ENCODE results near the gene OR9A2. TPM values are rescaled to one million over a fixed set of nuclear protein-coding genes. Genes with fewer than 3 reads are reported as not detected.

OR9A2 gene
- 0.30 TPM in 1 of 2 replicates, not detected in the other for total RNA-seq

DNA sequence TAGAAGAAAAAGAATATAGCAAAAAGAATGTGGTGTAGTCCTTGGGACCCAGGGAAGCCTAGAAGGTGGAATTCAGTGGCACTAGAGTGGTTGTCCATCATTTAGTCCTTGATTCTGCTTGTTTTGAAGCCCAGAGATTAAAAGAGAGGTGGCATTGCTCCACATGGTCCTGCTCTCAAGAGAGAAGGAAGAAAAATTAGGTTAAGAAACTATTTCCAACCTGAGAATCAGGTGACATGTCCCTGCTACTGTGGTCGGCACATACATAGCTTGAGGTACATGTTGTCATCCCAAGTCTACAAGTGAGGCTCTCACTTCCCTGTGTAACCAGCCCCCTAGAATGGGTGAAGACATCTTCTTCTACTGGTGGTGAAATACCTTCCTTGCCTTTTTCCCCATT, at the start of gene OR9A2:
Gene OR9A2 (minus strand): TSS at position 101 of the 400 bp plus-strand sequence. CDS start 0 bp downstream, at position 101.
- H3K27me3 Mint-ChIP-seq (ENCODE audit: low read depth): peaks cover 10% of the 10 kb centered on the region
- H3K4me3 Mint-ChIP-seq (ENCODE audit: low read depth): no peak within 1 kb of the TSS
- no peaks in the 10 kb centered on the region for H3K4me1 Mint-ChIP-seq (ENCODE audit: low read depth)
- H3K9me3 Mint-ChIP-seq: no peaks in the 10 kb centered on the region
- H3K36me3 Mint-ChIP-seq (ENCODE audit: low read depth): no peaks in the 10 kb centered on the region
- H3K27ac Mint-ChIP-seq: no peak within 1 kb of the TSS
- intact Hi-C loops (cut with micrococcal nuclease): no loop called here
- no peak for DNase-seq (ENCODE audit: low spot score)

DNA sequence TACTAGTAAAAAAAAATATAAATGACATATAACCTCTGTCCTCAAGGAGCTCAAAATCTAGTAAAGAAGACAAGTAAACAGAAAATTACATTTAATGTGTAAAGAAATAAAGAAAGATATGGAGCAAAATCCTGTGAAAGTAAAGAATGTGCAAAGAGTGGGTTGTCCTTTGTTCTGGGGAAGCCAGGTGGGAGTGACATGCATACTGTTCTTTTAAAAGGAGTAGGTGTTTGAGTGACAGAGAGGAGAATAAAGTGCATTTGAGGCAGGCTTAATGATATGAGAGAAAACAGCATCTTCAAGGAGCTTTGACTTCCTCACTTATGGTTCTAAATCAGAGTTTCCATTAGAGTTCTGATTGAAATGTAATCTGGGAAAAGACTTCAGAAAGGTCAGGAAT, 47.2 kb upstream of the OR9A2 start:
- no peak for DNase-seq (ENCODE audit: low spot score)
- peaks cover 4% of the 10 kb centered on the region for H3K27me3 Mint-ChIP-seq (ENCODE audit: low read depth)
- intact Hi-C loops (cut with micrococcal nuclease): no loop called here
- no peaks in the 10 kb centered on the region for H3K4me1 Mint-ChIP-seq (ENCODE audit: low read depth)
- H3K9me3 Mint-ChIP-seq: no peaks in the 10 kb centered on the region
- no peaks in the 10 kb centered on the region for H3K36me3 Mint-ChIP-seq (ENCODE audit: low read depth)
- no peak overlapping the region for H3K4me3 Mint-ChIP-seq (ENCODE audit: low read depth)
- H3K27ac Mint-ChIP-seq: no peak overlapping the region

- intact Hi-C loops (cut with micrococcal nuclease): no loop called here
- Mint-ChIP-seq H3K9me3 (no peaks in the 10 kb centered on the region), H3K4me1 (ENCODE audit: low read depth) (no peaks in the 10 kb centered on the region), H3K27ac (no peak overlapping the region), H3K4me3 (ENCODE audit: low read depth) (no peak overlapping the region), H3K27me3 (ENCODE audit: low read depth) (peaks cover 2% of the 10 kb centered on the region), H3K36me3 (ENCODE audit: low read depth) (no peaks in the 10 kb centered on the region)
- DNase-seq (ENCODE audit: low spot score): no peak
Observed at GRCh38 chr7:143073556-143073955, 46.6 kb upstream of the OR9A2 start.

- intact Hi-C loops (cut with micrococcal nuclease): no loop called here
- Mint-ChIP-seq H3K4me1 (ENCODE audit: low read depth) (no peaks in the 10 kb centered on the region), H3K27me3 (ENCODE audit: low read depth) (no peaks in the 10 kb centered on the region), H3K36me3 (ENCODE audit: low read depth) (no peaks in the 10 kb centered on the region), H3K4me3 (ENCODE audit: low read depth) (no peak overlapping the region), H3K9me3 (no peaks in the 10 kb centered on the region), H3K27ac (no peak overlapping the region)
- DNase-seq (ENCODE audit: low spot score): no peak
Observed at GRCh38 chr7:143069912-143070500, 43.1 kb upstream of the OR9A2 start.

GRCh38 chr7:143068446-143068845, 41.5 kb upstream of the OR9A2 start:
- intact Hi-C loops (cut with micrococcal nuclease): no loop called here
- no peak overlapping the region for H3K4me3 Mint-ChIP-seq (ENCODE audit: low read depth)
- no peaks in the 10 kb centered on the region for H3K36me3 Mint-ChIP-seq (ENCODE audit: low read depth)
- no peaks in the 10 kb centered on the region for H3K27me3 Mint-ChIP-seq (ENCODE audit: low read depth)
- DNase-seq (ENCODE audit: low spot score): no peak
- no peaks in the 10 kb centered on the region for H3K4me1 Mint-ChIP-seq (ENCODE audit: low read depth)
- H3K27ac Mint-ChIP-seq: no peak overlapping the region
- no peaks in the 10 kb centered on the region for H3K9me3 Mint-ChIP-seq

GRCh38 chr7:143063741-143064140, 36.8 kb upstream of the OR9A2 start:
- Mint-ChIP-seq H3K27ac (no peak overlapping the region), H3K4me3 (ENCODE audit: low read depth) (no peak overlapping the region), H3K9me3 (no peaks in the 10 kb centered on the region)

GRCh38 chr7:143055754-143056153, 28.8 kb upstream of the OR9A2 start:
- H3K27me3 Mint-ChIP-seq (ENCODE audit: low read depth): no peaks in the 10 kb centered on the region
- no peaks in the 10 kb centered on the region for H3K4me1 Mint-ChIP-seq (ENCODE audit: low read depth)
- H3K9me3 Mint-ChIP-seq: no peaks in the 10 kb centered on the region
- H3K27ac Mint-ChIP-seq: no peak overlapping the region
- H3K36me3 Mint-ChIP-seq (ENCODE audit: low read depth): no peaks in the 10 kb centered on the region
- intact Hi-C loops (cut with micrococcal nuclease): no loop called here
- H3K4me3 Mint-ChIP-seq (ENCODE audit: low read depth): no peak overlapping the region
- no peak for DNase-seq (ENCODE audit: low spot score)

More at GRCh38 chr7:143063741-143064140, 36.8 kb upstream of the OR9A2 start:
- intact Hi-C loops (cut with micrococcal nuclease): no loop called here
- no peak for DNase-seq (ENCODE audit: low spot score)
- H3K4me1 Mint-ChIP-seq (ENCODE audit: low read depth): no peaks in the 10 kb centered on the region
- no peaks in the 10 kb centered on the region for H3K27me3 Mint-ChIP-seq (ENCODE audit: low read depth)
- no peaks in the 10 kb centered on the region for H3K36me3 Mint-ChIP-seq (ENCODE audit: low read depth)

DNA sequence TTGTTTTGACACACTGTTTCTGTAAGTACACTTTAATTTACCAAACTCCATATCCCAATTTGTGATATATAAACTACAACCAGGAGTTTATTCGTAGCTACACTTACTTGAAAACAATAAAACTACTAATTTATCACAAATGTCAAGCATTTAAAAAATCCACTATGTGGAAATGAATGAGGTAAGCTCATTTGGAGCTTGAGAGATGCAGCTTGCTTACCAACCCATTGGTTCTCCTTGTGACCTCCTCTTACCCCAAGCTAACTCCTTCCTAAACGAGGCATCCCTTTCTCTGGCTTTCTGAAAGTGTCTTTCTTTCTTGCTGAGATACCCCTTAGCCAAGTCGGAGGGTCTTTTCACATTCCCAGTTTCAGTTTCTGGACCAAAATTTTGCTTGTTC, 27.7 kb upstream of the OR9A2 start:
- intact Hi-C loops (cut with micrococcal nuclease): no loop called here
- Mint-ChIP-seq H3K27me3 (ENCODE audit: low read depth) (no peaks in the 10 kb centered on the region), H3K9me3 (no peaks in the 10 kb centered on the region), H3K4me3 (ENCODE audit: low read depth) (no peak overlapping the region), H3K27ac (no peak overlapping the region), H3K36me3 (ENCODE audit: low read depth) (no peaks in the 10 kb centered on the region), H3K4me1 (ENCODE audit: low read depth) (no peaks in the 10 kb centered on the region)
- no peak for DNase-seq (ENCODE audit: low spot score)

DNA sequence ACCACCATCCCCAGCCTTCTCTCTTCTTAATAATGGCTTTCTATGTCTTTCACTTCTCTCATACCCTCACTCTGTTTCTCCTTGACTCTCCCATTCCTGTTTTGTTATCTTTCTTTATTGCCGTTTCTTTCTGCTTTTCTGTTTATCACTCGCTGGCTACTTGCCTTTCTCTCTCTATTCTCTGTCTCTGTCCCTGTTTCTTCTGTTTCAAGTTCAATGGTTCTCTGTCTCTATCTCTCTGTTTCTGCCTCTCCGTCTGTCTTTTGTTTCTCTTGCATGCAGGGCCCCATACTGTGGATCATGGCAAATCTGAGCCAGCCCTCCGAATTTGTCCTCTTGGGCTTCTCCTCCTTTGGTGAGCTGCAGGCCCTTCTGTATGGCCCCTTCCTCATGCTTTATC, 25.1 kb upstream of the OR9A2 start, which contains the start of gene OR6V1:
Gene OR6V1 (plus strand): TSS at position 301 of the 400 bp plus-strand sequence. CDS start 0 bp downstream, at position 301.
- DNase-seq (ENCODE audit: low spot score): no peak
- Mint-ChIP-seq H3K36me3 (ENCODE audit: low read depth) (no peaks in the 10 kb centered on the region), H3K4me3 (ENCODE audit: low read depth) (no peak within 1 kb of the TSS), H3K27ac (no peak within 1 kb of the TSS), H3K4me1 (ENCODE audit: low read depth) (no peaks in the 10 kb centered on the region), H3K27me3 (ENCODE audit: low read depth) (no peaks in the 10 kb centered on the region), H3K9me3 (no peaks in the 10 kb centered on the region)
- intact Hi-C loops (cut with micrococcal nuclease): no loop called here

DNA sequence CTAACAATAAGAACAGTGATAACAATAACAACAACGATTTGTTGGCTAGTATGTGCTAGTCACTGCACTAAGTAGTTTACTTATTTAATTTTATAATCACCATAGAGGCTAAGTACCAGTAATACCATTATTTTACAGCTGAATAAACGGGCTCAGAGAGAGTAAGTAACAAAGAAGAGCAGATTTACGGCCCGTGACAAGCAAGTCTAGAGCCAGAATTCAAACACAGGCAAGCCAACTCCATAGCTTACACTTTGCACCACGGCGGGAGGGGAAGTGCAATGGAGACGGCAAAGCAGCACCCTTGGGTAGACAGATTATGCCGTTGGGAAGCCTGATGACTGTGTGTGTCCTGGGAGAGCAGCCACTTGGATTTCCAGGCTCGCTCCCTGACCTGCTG, 24.0 kb upstream of the OR9A2 start:
- H3K36me3 Mint-ChIP-seq (ENCODE audit: low read depth): no peaks in the 10 kb centered on the region
- peaks cover 3% of the 10 kb centered on the region for H3K27me3 Mint-ChIP-seq (ENCODE audit: low read depth)
- no peak overlapping the region for H3K27ac Mint-ChIP-seq
- no peak overlapping the region for H3K4me3 Mint-ChIP-seq (ENCODE audit: low read depth)
- H3K9me3 Mint-ChIP-seq: no peaks in the 10 kb centered on the region
- intact Hi-C loops (cut with micrococcal nuclease): no loop called here
- no peak for DNase-seq (ENCODE audit: low spot score)
- peaks cover under 1% of the 10 kb centered on the region for H3K4me1 Mint-ChIP-seq (ENCODE audit: low read depth)

- DNase-seq (ENCODE audit: low spot score): no peak
- intact Hi-C loops (cut with micrococcal nuclease): no loop called here
- H3K4me1 Mint-ChIP-seq (ENCODE audit: low read depth): peaks cover 2% of the 10 kb centered on the region
- H3K36me3 Mint-ChIP-seq (ENCODE audit: low read depth): no peaks in the 10 kb centered on the region
- H3K27me3 Mint-ChIP-seq (ENCODE audit: low read depth): peaks cover 3% of the 10 kb centered on the region
- H3K9me3 Mint-ChIP-seq: no peaks in the 10 kb centered on the region
- no peak overlapping the region for H3K4me3 Mint-ChIP-seq (ENCODE audit: low read depth)
- H3K27ac Mint-ChIP-seq: no peak overlapping the region
Observed at GRCh38 chr7:143049362-143049761, 22.4 kb upstream of the OR9A2 start.

GRCh38 chr7:143048827-143049226, 21.9 kb upstream of the OR9A2 start:
- Mint-ChIP-seq H3K27me3 (ENCODE audit: low read depth) (peaks cover 3% of the 10 kb centered on the region), H3K9me3 (no peaks in the 10 kb centered on the region), H3K27ac (no peak overlapping the region), H3K4me3 (ENCODE audit: low read depth) (no peak overlapping the region), H3K36me3 (ENCODE audit: low read depth) (no peaks in the 10 kb centered on the region), H3K4me1 (ENCODE audit: low read depth) (peaks cover 2% of the 10 kb centered on the region)
- DNase-seq (ENCODE audit: low spot score): no peak
- intact Hi-C loops (cut with micrococcal nuclease): no loop called here

DNA sequence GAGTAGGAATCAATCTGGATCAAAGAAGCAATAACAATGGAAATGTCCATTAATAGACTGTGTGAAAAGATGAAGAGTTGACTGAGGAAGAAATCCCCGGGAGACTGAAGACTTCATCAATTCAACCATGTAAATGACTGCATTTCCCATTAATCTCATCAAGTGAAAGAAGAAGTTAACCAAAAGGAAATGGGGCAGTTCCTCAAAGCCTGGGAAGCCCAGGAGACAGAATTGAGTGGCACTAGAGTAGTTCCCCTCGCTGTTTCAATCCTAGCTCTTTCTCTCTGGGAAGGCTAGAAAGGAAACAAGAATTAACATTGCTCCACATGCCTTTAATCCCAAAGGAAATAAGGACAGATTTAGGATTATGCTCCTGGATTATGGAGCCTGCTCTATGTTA, 20.4 kb upstream of the OR9A2 start:
- Mint-ChIP-seq H3K27me3 (ENCODE audit: low read depth) (peaks cover 3% of the 10 kb centered on the region), H3K27ac (no peak overlapping the region), H3K36me3 (ENCODE audit: low read depth) (no peaks in the 10 kb centered on the region), H3K4me3 (ENCODE audit: low read depth) (no peak overlapping the region), H3K9me3 (no peaks in the 10 kb centered on the region), H3K4me1 (ENCODE audit: low read depth) (peaks cover 10% of the 10 kb centered on the region)
- DNase-seq (ENCODE audit: low spot score): no peak
- intact Hi-C loops (cut with micrococcal nuclease): no loop called here

GRCh38 chr7:143046426-143046851, 19.5 kb upstream of the OR9A2 start:
- H3K36me3 Mint-ChIP-seq (ENCODE audit: low read depth): no peaks in the 10 kb centered on the region
- H3K4me1 Mint-ChIP-seq (ENCODE audit: low read depth): peaks cover 10% of the 10 kb centered on the region
- H3K4me3 Mint-ChIP-seq (ENCODE audit: low read depth): no peak overlapping the region
- no peak overlapping the region for H3K27ac Mint-ChIP-seq
- no peak for DNase-seq (ENCODE audit: low spot score)
- intact Hi-C loops (cut with micrococcal nuclease): no loop called here
- H3K27me3 Mint-ChIP-seq (ENCODE audit: low read depth): peaks cover 3% of the 10 kb centered on the region
- H3K9me3 Mint-ChIP-seq: no peaks in the 10 kb centered on the region

Measured in activated T-helper 2 cell treated with anti-CD3 and anti-CD28 coated beads, Interferon-gamma antibody, Interleukin-2, Interleukin-4, amounts not matched to agents 10 μg/mL and 5 μg/mL and 100 μg/mL, durations not matched to agents 14 hours and 24 hours and 36 hours (primary cell).